B cell (primary cell): ENCODE results near the gene NMT2.

ENCODE experiments used
- EZH2 ChIP-seq: IDR thresholded peaks from 2 replicates; pipeline ENCODE4 v1.6.1; 2012; ENCODE audit warnings: borderline replicate concordance, low read depth, mild to moderate bottlenecking, moderate library complexity, low read length; ENCODE audit not compliant: insufficient read depth, poor library complexity, severe bottlenecking
- TF ChIP-seq, protein P1 (sequence below): fragments of 200-600 bp; IDR thresholded peaks from one replicate; pipeline ENCODE4 v1.8.0; 2022; ENCODE audit warnings: antibody characterized with exemption, mild to moderate bottlenecking

DNA sequence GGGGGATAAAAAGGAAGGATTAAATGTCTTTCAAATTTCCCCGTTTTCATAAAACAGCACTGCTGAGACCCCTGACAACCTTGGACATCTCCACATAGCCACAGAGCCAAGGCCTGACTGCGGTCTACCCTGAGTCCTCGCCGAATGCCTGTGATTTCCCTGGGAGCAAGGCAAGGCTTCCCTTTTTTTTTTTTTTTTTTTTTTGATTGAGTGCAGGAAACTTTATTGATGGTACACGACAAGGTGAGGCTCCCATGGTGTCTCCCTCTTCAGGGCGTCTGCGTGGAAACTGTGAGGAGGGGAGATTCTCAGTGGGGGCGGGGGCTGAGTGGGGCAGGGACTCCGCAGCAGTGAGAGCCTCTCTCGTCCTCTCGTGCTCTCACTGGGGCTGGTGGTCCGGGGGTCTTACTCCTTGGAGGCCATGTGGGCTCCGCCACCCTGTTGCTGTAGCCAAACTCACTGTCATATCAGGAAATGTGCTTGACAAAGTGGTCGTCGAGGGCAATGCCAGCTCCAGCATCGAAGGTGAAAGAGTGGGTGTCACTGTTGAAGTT, 75.6 kb downstream of the NMT2 start:
- TF ChIP-seq, protein P1, sequence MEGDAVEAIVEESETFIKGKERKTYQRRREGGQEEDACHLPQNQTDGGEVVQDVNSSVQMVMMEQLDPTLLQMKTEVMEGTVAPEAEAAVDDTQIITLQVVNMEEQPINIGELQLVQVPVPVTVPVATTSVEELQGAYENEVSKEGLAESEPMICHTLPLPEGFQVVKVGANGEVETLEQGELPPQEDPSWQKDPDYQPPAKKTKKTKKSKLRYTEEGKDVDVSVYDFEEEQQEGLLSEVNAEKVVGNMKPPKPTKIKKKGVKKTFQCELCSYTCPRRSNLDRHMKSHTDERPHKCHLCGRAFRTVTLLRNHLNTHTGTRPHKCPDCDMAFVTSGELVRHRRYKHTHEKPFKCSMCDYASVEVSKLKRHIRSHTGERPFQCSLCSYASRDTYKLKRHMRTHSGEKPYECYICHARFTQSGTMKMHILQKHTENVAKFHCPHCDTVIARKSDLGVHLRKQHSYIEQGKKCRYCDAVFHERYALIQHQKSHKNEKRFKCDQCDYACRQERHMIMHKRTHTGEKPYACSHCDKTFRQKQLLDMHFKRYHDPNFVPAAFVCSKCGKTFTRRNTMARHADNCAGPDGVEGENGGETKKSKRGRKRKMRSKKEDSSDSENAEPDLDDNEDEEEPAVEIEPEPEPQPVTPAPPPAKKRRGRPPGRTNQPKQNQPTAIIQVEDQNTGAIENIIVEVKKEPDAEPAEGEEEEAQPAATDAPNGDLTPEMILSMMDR, result no peak
- no peak for TF ChIP-seq EZH2
